K562 (cell line): ENCODE measurements around the gene ODF2.

Source experiments
- IRF2 ChIP-seq: sonication (generic); formaldehyde crosslinking; IDR thresholded peaks from 2 replicates; pipeline ENCODE4 v1.8.1; 2022; ENCODE audit warnings: mild to moderate bottlenecking, missing genetic modification reagents
- TF ChIP-seq, protein P1 (sequence below): sonication (generic); IDR thresholded peaks from 2 replicates; pipeline ENCODE4 v1.6.1; 2016
- TF ChIP-seq, protein P2 (sequence below), 3 experiments: IDR thresholded peaks in 2 of 3; conservative IDR thresholded peaks in 1 of 3; 2 replicates each; pipeline ENCODE4 v1.5.1; 2011 to 2012; ENCODE audit warnings: low read length in 3 of 3, mild to moderate bottlenecking in 3 of 3, control low read depth in 2 of 3, improper control_type of control experiment in 1 of 3, inconsistent platforms in 1 of 3, low read depth in 1 of 3, mixed read lengths in 1 of 3, moderate library complexity in 1 of 3; ENCODE audit not compliant: insufficient read depth in 2 of 3
- TF ChIP-seq, protein P3 (sequence below): sonication (generic); formaldehyde crosslinking; IDR thresholded peaks from 2 replicates; pipeline ENCODE4 v1.5.0; 2020; ENCODE audit warnings: missing genetic modification reagents

DNA sequence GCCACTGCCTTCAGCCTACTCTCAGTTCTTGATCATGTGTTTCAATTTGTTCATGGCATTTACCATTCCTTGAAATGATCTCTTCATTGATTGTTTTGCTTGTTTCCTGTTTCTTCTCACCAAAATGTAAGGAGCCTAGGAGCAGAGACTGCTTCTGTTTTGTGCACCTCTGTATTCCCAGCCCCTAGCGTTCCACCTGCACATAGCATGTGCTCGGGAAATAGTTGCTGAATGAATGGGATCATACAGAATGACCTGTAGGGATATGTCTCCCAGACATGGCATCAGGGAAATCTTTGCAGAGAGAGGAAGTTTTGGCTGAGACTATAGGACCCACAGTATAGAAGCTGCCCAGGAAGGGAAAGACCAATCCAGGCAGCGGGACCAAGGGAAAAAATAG is 41.3 kb upstream of the ODF2 start:
- TF ChIP-seq, protein P1, sequence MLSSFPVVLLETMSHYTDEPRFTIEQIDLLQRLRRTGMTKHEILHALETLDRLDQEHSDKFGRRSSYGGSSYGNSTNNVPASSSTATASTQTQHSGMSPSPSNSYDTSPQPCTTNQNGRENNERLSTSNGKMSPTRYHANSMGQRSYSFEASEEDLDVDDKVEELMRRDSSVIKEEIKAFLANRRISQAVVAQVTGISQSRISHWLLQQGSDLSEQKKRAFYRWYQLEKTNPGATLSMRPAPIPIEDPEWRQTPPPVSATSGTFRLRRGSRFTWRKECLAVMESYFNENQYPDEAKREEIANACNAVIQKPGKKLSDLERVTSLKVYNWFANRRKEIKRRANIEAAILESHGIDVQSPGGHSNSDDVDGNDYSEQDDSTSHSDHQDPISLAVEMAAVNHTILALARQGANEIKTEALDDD = no peak
- no peak for TF ChIP-seq IRF2 (CRISPR knock-in tag)
- TF ChIP-seq, protein P2, sequence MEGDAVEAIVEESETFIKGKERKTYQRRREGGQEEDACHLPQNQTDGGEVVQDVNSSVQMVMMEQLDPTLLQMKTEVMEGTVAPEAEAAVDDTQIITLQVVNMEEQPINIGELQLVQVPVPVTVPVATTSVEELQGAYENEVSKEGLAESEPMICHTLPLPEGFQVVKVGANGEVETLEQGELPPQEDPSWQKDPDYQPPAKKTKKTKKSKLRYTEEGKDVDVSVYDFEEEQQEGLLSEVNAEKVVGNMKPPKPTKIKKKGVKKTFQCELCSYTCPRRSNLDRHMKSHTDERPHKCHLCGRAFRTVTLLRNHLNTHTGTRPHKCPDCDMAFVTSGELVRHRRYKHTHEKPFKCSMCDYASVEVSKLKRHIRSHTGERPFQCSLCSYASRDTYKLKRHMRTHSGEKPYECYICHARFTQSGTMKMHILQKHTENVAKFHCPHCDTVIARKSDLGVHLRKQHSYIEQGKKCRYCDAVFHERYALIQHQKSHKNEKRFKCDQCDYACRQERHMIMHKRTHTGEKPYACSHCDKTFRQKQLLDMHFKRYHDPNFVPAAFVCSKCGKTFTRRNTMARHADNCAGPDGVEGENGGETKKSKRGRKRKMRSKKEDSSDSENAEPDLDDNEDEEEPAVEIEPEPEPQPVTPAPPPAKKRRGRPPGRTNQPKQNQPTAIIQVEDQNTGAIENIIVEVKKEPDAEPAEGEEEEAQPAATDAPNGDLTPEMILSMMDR (IDR thresholded peaks at IDR 0.05 in 2 of 3, conservative IDR thresholded peaks at IDR 0.05 in 1 of 3; ENCODE audit: insufficient read depth in 2 of 3, low read depth in 1 of 3, low read length in 3 of 3) = peak; percentile 35 to 53 (median 40); a peak in 5 of 6 replicates
- TF ChIP-seq, protein P3, sequence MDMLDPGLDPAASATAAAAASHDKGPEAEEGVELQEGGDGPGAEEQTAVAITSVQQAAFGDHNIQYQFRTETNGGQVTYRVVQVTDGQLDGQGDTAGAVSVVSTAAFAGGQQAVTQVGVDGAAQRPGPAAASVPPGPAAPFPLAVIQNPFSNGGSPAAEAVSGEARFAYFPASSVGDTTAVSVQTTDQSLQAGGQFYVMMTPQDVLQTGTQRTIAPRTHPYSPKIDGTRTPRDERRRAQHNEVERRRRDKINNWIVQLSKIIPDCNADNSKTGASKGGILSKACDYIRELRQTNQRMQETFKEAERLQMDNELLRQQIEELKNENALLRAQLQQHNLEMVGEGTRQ = no peak
